Measurements from ENCODE around the gene MAD1L1. TPM values are rescaled to one million over a fixed set of nuclear protein-coding genes. Genes with fewer than 3 reads are reported as not detected.

The MAD1L1 gene
- total and polyA plus RNA-seq, 2 of the 13 experiments (the other 11 are each of a cell fraction or from before 2014, with no cell fraction given), result 17.4 to 64.7 TPM

GRCh38 chr7:1949681-1950055 lies 283.1 kb downstream of the MAD1L1 start:
- Histone ChIP-seq H3K27me3 (ENCODE audit: control insufficient read depth in 1 of 2, insufficient read depth in 2 of 2, low read length in 2 of 2) (no peaks in the 10 kb centered on the region), H3K9ac (ENCODE audit: insufficient read depth, low read depth, low read length) (no peak overlapping the region), H3K4me1 (ENCODE audit: insufficient read depth, low read length) (no peaks in the 10 kb centered on the region), H4K20me1 (ENCODE audit: insufficient read depth, low read length) (no peaks in the 10 kb centered on the region), H2AFZ (ENCODE audit: low read length) (no peak overlapping the region), H3K36me3 (replicated peaks in 1 of 2; ENCODE audit: control insufficient read depth in 1 of 2, insufficient read depth in 2 of 2, low read length in 2 of 2) (peaks cover 1 to 9% of the 10 kb centered on the region in 2 experiments; a peak in 2 of 5 replicates), H3K4me2 (ENCODE audit: low read depth, low read length) (no peak overlapping the region), H3K4me3 (replicated peaks in 1 of 3; ENCODE audit: insufficient read depth in 1 of 3, low read depth in 2 of 3, low read length in 3 of 3) (no peak overlapping the region), H3K79me2 (ENCODE audit: insufficient read depth, low read length) (no peaks in the 10 kb centered on the region), H3K9me3 (ENCODE audit: low read length) (no peaks in the 10 kb centered on the region), H3K27ac (ENCODE audit: extremely low read length, insufficient read depth, low read length) (no peak overlapping the region)
- ChIA-PET POLR2A (no interaction called here), CTCF (ENCODE audit: low intra/inter-chr PET ratio, low total read pairs) (no interaction called here)
- intact Hi-C loops (cut with micrococcal nuclease; ENCODE audit: unreplicated experiment) (no loop called here), in situ Hi-C loops (cut with HindIII; ENCODE audit: extremely low pct_ligation_motif_present, low pct_unique_long_range_greater_than_20kb) (no loop called here)
- TF ChIP-seq DRAP1 (CRISPR knock-in tag; IDR thresholded peaks at IDR 0.05) (no peak), CERS6 (CRISPR knock-in tag; IDR thresholded peaks at IDR 0.05) (no peak), KAT8 (CRISPR knock-in tag; IDR thresholded peaks at IDR 0.05) (no peak), ZNF644 (CRISPR knock-in tag; IDR thresholded peaks at IDR 0.05; ENCODE audit: low read depth) (no peak), NCOA1 (CRISPR knock-in tag; IDR thresholded peaks at IDR 0.05) (no peak), U2AF1 (optimal IDR thresholded peaks at IDR 0.05; ENCODE audit: low read depth, low read length) (no peak), GMEB1 (CRISPR knock-in tag; IDR thresholded peaks at IDR 0.05; ENCODE audit: borderline replicate concordance) (no peak), HNF4G (IDR thresholded peaks at IDR 0.05; ENCODE audit: borderline replicate concordance, low read depth, low read length) (no peak), HNF4G (CRISPR knock-in tag; IDR thresholded peaks at IDR 0.05; ENCODE audit: borderline replicate concordance, low read depth) (no peak), ZNF776 (CRISPR knock-in tag; IDR thresholded peaks at IDR 0.05) (no peak), ZFP62 (CRISPR knock-in tag; IDR thresholded peaks at IDR 0.05) (no peak)
- no peak for ATAC-seq
- no TSS peak for BruUV-seq (replicated peaks)
- FAIRE-seq, result no peak
- 100% methylated on average over 5 of the region's 15 CpGs for WGBS (ENCODE audit: low lambda C conversion rate)
- no peak for DNase-seq (ENCODE audit: low spot score)

All from HepG2 (cell line).